ENCODE measurements around the gene SPACDR. TPM values are rescaled to one million over a fixed set of nuclear protein-coding genes. Genes with fewer than 3 reads are reported as not detected.

SPACDR gene
- total and polyA plus RNA-seq, 9 of the 15 experiments (the other 6 are each of a cell fraction or from before 2014, with no cell fraction given), result 0.07 to 0.55 (median 0.14) TPM; not detected in 1

DNA sequence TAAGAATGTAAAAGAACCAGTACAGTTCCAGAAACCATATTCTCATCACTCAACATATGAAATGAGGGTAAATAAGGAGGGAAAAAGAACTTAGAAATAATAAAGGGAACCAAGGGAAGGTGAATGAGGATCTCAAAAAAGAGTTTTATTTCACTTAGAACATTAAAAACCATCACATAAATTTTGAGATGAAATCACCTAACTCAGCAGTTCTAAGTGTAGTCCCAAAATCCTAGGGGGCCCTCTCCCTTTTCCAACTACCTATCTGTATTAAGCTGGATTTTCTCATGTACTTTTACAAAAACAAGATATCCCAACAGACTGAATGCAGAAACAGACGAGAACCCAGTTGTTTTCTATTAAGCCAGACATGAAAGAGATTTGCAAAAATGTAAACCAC is 38.7 kb downstream of the SPACDR start (continued):
- TF ChIP-seq, protein P1, sequence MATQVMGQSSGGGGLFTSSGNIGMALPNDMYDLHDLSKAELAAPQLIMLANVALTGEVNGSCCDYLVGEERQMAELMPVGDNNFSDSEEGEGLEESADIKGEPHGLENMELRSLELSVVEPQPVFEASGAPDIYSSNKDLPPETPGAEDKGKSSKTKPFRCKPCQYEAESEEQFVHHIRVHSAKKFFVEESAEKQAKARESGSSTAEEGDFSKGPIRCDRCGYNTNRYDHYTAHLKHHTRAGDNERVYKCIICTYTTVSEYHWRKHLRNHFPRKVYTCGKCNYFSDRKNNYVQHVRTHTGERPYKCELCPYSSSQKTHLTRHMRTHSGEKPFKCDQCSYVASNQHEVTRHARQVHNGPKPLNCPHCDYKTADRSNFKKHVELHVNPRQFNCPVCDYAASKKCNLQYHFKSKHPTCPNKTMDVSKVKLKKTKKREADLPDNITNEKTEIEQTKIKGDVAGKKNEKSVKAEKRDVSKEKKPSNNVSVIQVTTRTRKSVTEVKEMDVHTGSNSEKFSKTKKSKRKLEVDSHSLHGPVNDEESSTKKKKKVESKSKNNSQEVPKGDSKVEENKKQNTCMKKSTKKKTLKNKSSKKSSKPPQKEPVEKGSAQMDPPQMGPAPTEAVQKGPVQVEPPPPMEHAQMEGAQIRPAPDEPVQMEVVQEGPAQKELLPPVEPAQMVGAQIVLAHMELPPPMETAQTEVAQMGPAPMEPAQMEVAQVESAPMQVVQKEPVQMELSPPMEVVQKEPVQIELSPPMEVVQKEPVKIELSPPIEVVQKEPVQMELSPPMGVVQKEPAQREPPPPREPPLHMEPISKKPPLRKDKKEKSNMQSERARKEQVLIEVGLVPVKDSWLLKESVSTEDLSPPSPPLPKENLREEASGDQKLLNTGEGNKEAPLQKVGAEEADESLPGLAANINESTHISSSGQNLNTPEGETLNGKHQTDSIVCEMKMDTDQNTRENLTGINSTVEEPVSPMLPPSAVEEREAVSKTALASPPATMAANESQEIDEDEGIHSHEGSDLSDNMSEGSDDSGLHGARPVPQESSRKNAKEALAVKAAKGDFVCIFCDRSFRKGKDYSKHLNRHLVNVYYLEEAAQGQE (IDR thresholded peaks at IDR 0.05; ENCODE audit: borderline replicate concordance), result no peak
- TF ChIP-seq, protein P1 (CRISPR knock-in tag; IDR thresholded peaks at IDR 0.05; ENCODE audit: low read depth), result no peak
- TF ChIP-seq C11orf30 (IDR thresholded peaks at IDR 0.05; ENCODE audit: low read depth) (peak; percentile 75), RBM34 (IDR thresholded peaks at IDR 0.05; ENCODE audit: borderline replicate concordance, insufficient read depth, low read length) (no peak)
- TF ChIP-seq, protein P2, sequence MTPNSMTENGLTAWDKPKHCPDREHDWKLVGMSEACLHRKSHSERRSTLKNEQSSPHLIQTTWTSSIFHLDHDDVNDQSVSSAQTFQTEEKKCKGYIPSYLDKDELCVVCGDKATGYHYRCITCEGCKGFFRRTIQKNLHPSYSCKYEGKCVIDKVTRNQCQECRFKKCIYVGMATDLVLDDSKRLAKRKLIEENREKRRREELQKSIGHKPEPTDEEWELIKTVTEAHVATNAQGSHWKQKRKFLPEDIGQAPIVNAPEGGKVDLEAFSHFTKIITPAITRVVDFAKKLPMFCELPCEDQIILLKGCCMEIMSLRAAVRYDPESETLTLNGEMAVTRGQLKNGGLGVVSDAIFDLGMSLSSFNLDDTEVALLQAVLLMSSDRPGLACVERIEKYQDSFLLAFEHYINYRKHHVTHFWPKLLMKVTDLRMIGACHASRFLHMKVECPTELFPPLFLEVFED (CRISPR knock-in tag; conservative IDR thresholded peaks at IDR 0.05), result no peak

Measured in K562 (cell line).